OCI-LY3 (cell line): Measurements from ENCODE around the gene LRP1B.

Source experiments
- EZH2phosphoT487 ChIP-seq: fragments of 200-600 bp; shearing (Covaris generic); IDR thresholded peaks from 2 replicates; pipeline ENCODE4 v1.6.1; 2018; ENCODE audit warnings: antibody characterized with exemption, mixed run types, low read depth
- TF ChIP-seq, protein P1 (sequence below): fragments of 200-600, 300-600 bp; sonication (generic); IDR thresholded peaks from 2 replicates; pipeline ENCODE4 v1.5.1; 2014; ENCODE audit warnings: antibody characterized with exemption, low read length, low read depth

DNA sequence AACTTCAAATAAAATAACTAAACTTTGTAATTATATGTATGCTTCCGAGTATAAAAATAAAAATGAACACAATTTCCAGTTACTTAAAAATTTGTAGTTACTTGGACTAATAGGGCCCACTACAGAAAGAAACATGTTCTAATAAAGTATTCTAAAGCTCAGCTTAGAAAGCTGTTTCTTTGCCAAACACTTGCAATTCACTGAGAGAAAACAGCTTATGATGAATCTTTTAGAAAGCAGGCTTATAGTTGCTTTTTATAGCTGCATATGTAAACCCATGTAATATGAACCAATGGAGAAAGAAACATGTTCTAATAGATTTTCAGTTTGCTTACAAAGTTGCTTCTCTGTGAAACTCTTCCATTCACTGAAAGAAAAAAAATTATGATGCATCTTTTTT lies 766.0 kb downstream of the LRP1B start:
- TF ChIP-seq, protein P1, sequence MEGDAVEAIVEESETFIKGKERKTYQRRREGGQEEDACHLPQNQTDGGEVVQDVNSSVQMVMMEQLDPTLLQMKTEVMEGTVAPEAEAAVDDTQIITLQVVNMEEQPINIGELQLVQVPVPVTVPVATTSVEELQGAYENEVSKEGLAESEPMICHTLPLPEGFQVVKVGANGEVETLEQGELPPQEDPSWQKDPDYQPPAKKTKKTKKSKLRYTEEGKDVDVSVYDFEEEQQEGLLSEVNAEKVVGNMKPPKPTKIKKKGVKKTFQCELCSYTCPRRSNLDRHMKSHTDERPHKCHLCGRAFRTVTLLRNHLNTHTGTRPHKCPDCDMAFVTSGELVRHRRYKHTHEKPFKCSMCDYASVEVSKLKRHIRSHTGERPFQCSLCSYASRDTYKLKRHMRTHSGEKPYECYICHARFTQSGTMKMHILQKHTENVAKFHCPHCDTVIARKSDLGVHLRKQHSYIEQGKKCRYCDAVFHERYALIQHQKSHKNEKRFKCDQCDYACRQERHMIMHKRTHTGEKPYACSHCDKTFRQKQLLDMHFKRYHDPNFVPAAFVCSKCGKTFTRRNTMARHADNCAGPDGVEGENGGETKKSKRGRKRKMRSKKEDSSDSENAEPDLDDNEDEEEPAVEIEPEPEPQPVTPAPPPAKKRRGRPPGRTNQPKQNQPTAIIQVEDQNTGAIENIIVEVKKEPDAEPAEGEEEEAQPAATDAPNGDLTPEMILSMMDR: no peak
- TF ChIP-seq EZH2phosphoT487: no peak
